ENCODE results near the gene STOM. TPM values are rescaled to one million over a fixed set of nuclear protein-coding genes. Genes with fewer than 3 reads are reported as not detected.
"Not testable (repeated sequence)": the region's sequence is repeated elsewhere in the genome, so short reads cannot be mapped to it uniquely, and the experiment has no call there.

The STOM gene
- total RNA-seq, 1 donor = 114 TPM

- TF ChIP-seq CTCF (IDR thresholded peaks at IDR 0.05; ENCODE audit: extremely low read depth, low read depth, low read length) = peak; percentile 59
- H3K9me3 ChIP-seq (ENCODE audit: low read depth, low read length) = peaks cover 1% of the 10 kb centered on the region
- peak overlapping the region; percentile 46 for H3K4me2 ChIP-seq (ENCODE audit: insufficient read depth, low read length)
- no peak overlapping the region for H3K4me3 ChIP-seq (ENCODE audit: insufficient read depth, low read length)
- no peaks in the 10 kb centered on the region for H3K36me3 ChIP-seq (ENCODE audit: insufficient read depth, low read length)
- H3K4me1 ChIP-seq (ENCODE audit: insufficient read depth, low read length) = peaks cover 24% of the 10 kb centered on the region
- H2AFZ ChIP-seq (ENCODE audit: low read length) = no peak overlapping the region
- H3K27me3 ChIP-seq (ENCODE audit: insufficient read depth, low read length) = no peaks in the 10 kb centered on the region
- H3K79me2 ChIP-seq (ENCODE audit: insufficient read depth, low read length) = no peaks in the 10 kb centered on the region
- peak; percentile 50 for DNase-seq (ENCODE audit: insufficient read length, low spot score, missing footprints)
- no peaks in the 10 kb centered on the region for H4K20me1 ChIP-seq (ENCODE audit: insufficient read depth, low read length)
- peak overlapping the region; percentile 95 for H3K27ac ChIP-seq (ENCODE audit: low read depth, low read length)
Measured at GRCh38 chr9:121399883-121400607, 30.0 kb upstream of the STOM start.

GRCh38 chr9:121399126-121399882 is 29.3 kb upstream of the STOM start:
- DNase-seq (ENCODE audit: insufficient read length, low spot score, missing footprints) = no peak
- Histone ChIP-seq H3K27me3 (ENCODE audit: insufficient read depth, low read length) (no peaks in the 10 kb centered on the region), H3K4me2 (ENCODE audit: insufficient read depth, low read length) (peak overlapping the region; percentile 36)

GRCh38 chr9:121398374-121398773 is 28.3 kb upstream of the STOM start:
- Histone ChIP-seq H3K36me3 (ENCODE audit: insufficient read depth, low read length) (no peaks in the 10 kb centered on the region), H3K27ac (ENCODE audit: low read depth, low read length) (peak overlapping the region; percentile 95), H2AFZ (ENCODE audit: low read length) (no peak overlapping the region), H3K4me3 (ENCODE audit: insufficient read depth, low read length) (no peak overlapping the region), H3K27me3 (ENCODE audit: insufficient read depth, low read length) (no peaks in the 10 kb centered on the region), H4K20me1 (ENCODE audit: insufficient read depth, low read length) (no peaks in the 10 kb centered on the region), H3K9me3 (ENCODE audit: low read depth, low read length) (peaks cover 1% of the 10 kb centered on the region), H3K4me1 (ENCODE audit: insufficient read depth, low read length) (peaks cover 27% of the 10 kb centered on the region), H3K4me2 (ENCODE audit: insufficient read depth, low read length) (peak overlapping the region; percentile 36), H3K79me2 (ENCODE audit: insufficient read depth, low read length) (no peaks in the 10 kb centered on the region)
- no peak for TF ChIP-seq CTCF (IDR thresholded peaks at IDR 0.05; ENCODE audit: extremely low read depth, low read depth, low read length)
- no peak for DNase-seq (ENCODE audit: insufficient read length, low spot score, missing footprints)

More at GRCh38 chr9:121399126-121399882, 29.3 kb upstream of the STOM start:
- peaks cover 1% of the 10 kb centered on the region for H3K9me3 ChIP-seq (ENCODE audit: low read depth, low read length)
- peak overlapping the region; percentile 95 for H3K27ac ChIP-seq (ENCODE audit: low read depth, low read length)
- no peaks in the 10 kb centered on the region for H4K20me1 ChIP-seq (ENCODE audit: insufficient read depth, low read length)
- no peaks in the 10 kb centered on the region for H3K36me3 ChIP-seq (ENCODE audit: insufficient read depth, low read length)
- no peak overlapping the region for H2AFZ ChIP-seq (ENCODE audit: low read length)
- TF ChIP-seq CTCF (IDR thresholded peaks at IDR 0.05; ENCODE audit: extremely low read depth, low read depth, low read length) = no peak
- peaks cover 24% of the 10 kb centered on the region for H3K4me1 ChIP-seq (ENCODE audit: insufficient read depth, low read length)
- H3K4me3 ChIP-seq (ENCODE audit: insufficient read depth, low read length) = no peak overlapping the region
- no peaks in the 10 kb centered on the region for H3K79me2 ChIP-seq (ENCODE audit: insufficient read depth, low read length)

- H3K4me3 ChIP-seq (ENCODE audit: insufficient read depth, low read length); H2AFZ ChIP-seq (ENCODE audit: low read length); H3K36me3 ChIP-seq (ENCODE audit: insufficient read depth, low read length); H4K20me1 ChIP-seq (ENCODE audit: insufficient read depth, low read length); H3K4me2 ChIP-seq (ENCODE audit: insufficient read depth, low read length); H3K9me3 ChIP-seq (ENCODE audit: low read depth, low read length); H3K27me3 ChIP-seq (ENCODE audit: insufficient read depth, low read length); H3K79me2 ChIP-seq (ENCODE audit: insufficient read depth, low read length); DNase-seq (ENCODE audit: insufficient read length, low spot score, missing footprints): not testable (repeated sequence)
- Histone ChIP-seq H3K4me1 (ENCODE audit: insufficient read depth, low read length) (peaks cover 32% of the 10 kb centered on the region), H3K27ac (ENCODE audit: low read depth, low read length) (peak overlapping the region; percentile 95)
Measured at GRCh38 chr9:121397277-121397676, 27.2 kb upstream of the STOM start.
